GM18861 (cell line): ENCODE data around the gene OXLD1.
A peak's percentile ranks its signal among the peaks of the same experiment; 100 is the strongest.
"Not testable (repeated sequence)": the region's sequence is repeated elsewhere in the genome, so short reads cannot be mapped to it uniquely, and the experiment has no call there.

Experiments
- ATAC-seq: cut with Tn5 transposase; IDR thresholded peaks from one replicate; pipeline ENCODE4 v1.9.1; 2021; ENCODE audit not compliant: unreplicated experiment

OXLD1 gene

DNA sequence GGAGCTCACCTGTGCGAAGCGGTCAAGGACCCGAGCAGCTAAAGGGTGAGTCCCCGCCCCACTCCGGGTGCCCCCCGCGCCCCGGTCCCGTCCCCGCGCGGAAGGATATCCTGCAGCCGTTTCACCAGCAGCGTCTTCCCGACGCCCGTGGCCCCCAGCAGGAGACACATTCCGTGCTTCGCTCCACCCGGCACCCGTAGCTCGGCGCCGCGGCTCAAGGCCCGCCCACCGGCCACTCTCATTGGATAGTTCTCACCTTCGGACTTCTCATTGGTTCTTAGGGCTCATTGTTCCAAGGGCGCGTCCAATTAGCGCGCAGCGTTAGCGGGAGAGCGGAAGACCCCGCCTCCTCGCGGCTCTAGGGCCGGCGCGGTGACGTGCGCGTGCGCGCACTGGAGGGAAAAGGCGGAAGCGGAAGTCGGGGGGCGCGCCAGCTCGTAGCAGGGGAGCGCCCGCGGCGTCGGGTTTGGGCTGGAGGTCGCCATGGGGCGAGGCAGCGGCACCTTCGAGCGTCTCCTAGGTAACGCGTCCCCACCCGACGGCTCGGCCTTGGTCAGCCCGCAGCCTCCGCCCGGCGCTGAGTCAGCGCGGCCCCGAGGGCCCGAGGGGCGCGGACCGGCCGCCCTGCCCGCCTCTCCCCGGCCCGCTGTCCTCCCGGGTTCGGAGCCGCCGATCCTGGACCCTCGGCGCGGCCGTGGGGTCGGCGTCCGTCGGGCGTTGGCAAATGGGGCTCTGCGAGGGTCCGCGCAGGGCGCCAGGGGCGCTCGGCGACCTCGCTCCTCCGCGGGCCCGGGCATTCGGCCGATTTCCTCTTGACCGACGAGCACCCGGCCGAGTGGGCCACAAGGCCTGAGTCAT lies 17.4 kb upstream of the OXLD1 start, which contains the start of the genes ARL16 and HGS:
ARL16 (minus strand) TSS at position 214 of the 858 bp plus-strand sequence; CDS start at position 170, 44 bp downstream.
HGS (plus strand) TSS at position 428 of the 858 bp plus-strand sequence; CDS start at position 484, 56 bp downstream.
- peak; percentile 90 for ATAC-seq

DNA sequence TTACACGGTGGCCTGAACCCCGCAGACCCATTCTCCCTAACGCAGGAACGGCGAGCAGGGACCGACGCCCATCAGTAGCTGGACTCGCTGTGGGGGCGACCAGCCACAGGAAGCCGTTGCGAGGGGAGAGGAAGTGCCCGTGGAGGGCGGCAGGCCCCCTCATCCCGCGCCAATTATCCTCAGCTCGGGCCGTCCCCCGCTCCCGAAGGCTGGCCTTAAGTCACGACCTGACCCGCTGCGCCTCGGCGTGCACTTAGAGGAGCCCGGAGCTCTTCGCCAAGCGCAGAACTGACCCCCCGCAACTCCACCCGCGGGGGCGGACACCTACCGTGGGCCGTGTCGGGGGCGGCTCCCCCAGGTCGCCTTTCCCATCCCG lies 16.8 kb upstream of the OXLD1 start:
- ATAC-seq, result peak; percentile 1

DNA sequence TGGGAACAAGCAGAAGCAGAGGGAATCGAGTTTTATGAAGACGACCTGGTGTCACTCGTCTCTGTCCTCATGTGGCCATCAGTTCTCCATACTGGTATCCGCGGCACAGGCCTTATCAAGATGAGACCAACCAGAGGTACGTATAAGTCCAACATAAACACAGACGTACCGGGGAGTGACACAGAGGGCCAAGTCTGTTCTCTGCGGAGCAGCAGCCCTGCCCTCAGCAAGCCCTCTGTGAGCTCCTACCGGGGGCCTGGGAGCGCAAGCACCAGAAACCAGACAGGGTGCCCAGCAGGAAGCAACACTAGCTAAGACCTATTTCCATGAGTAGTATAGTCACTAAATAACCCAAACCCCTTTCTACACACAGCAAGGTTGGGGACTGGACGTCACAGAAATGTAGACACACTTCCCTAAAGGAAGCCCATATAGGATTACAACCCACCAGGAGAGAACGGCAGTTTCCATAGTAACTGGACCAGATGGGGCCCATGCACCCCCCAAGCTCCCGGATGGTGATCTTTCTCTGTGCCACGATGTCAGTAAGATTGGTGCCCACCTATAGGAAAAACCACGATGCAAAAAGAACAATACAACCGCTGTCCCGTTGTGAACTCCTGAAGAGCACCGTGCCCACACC lies 16.3 kb upstream of the OXLD1 start:
- no peak for ATAC-seq

DNA sequence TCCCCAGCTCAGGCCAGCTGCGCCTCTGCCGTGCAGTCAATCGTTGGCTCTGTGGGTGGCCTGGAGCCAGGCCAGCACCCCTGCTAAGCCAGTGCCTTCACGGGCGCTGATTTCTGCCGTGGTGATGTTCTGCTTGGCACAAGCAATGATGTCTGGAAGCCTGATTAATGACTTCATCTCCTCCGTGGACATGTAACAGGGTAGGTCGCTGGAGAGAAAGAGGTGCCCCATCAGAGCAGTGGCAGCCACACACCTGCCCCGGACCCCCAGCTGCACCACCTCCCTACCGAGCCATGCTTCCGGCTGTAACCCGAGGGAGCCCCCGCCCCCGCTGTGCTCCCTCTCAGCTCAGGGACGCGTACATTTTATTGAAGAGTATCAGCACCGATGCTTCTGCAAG lies 15.3 kb upstream of the OXLD1 start:
- ATAC-seq, result no peak

DNA sequence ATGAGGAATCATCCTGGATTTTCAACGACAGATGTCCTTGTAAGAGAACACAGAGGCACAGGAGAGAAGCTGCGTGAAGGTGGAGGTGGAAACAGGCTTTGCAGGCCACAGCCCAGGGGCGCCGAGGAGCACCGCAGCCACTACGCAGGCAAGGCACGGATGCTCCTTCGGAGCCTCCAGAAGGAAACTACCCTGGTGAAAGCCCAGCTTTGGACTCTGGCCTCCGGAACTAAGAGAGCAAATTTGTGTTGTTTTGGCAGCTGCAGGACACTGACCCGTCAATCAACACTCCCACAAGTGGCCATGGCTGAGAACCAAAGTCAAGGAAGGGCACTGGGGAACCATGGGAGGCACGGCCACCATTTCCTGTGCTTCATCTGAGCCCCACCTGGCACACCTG lies 13.7 kb upstream of the OXLD1 start:
- ATAC-seq, result no peak

DNA sequence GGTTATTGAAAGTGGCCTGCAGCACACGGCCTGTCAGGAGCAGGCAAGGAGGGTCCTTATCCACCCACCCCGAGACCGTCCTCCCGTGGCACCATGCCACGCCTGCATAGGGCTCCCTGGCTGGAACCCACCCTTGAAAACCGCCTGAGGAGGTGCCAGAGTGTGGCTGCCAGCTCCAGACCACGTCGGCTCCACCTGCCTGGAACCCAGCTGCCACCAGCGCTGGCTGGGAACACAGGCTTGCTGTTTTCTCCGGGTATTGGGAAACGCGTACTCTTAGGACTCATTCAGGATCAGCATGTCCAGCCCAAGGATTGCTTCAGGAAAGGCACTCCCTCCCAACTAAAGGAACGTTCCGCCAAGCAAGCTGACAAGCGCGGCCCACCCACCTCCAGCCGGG lies 10.5 kb upstream of the OXLD1 start:
- no peak for ATAC-seq

DNA sequence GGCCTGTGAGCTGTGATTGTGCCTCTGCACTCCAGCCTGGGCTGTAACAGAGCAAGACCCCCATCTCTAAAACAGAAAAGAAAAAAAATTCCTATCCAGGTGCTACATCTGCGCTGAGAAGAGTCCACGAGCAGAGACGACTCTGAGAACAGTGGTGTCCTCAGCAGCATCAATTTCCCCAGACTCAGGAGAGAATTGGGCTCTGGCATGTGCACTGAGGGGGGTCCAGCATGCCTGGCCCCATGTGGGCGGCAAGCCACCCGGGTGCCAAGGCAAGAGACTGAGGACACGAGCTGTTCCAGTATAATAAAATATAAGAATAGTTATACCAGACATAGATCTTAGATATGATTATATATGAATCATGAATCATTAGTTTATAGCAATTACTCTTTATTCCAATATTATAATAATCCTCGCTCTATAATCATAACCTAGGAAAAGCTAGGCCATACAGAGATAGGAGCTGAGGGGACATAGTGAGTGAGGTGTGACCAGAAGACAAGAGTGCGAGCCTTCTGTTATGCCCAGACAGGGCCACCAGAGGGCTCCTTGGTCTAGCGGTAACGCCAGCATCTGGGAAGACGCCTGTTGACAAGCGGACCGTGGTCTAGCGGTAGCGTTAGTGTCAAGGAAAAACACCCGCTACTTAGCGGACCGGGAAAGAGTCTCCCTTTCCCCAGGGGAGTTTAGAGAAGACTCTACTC lies 9.3 kb upstream of the OXLD1 start:
- ATAC-seq, result not testable (repeated sequence)

DNA sequence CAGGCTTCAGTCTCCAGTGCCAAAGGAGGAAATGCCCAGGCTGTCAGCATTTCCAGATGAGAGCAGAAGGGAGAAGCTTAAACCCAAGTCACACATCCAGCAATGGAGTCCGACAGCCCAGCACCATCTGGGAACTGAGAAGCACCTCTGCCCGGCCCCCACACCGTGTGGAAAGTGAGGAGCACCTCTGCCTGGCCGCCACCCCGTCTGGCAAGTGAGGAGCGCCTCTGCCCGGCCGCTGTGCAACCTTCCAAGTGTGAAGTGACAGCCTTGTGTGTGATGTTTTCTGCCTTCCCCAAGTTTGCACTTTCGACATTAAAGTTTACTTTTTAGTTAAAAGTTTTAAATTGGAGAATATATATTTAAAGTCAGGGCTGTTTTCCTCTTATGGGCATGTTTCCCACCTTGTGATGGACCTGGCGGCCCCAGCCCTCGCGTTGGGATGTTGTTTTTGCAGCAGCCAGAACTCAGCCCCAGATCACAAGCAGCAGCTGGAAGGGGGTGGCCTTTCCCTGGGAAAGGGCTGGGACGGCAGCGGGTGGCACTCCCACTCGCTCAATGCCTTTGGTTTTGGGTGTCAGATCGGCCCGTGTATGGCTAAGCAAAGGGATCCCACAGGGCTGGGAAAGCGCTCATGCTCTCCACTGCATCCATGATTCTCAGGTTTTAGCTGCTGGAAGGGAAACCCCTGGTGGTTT lies 7.3 kb upstream of the OXLD1 start:
- no peak for ATAC-seq

DNA sequence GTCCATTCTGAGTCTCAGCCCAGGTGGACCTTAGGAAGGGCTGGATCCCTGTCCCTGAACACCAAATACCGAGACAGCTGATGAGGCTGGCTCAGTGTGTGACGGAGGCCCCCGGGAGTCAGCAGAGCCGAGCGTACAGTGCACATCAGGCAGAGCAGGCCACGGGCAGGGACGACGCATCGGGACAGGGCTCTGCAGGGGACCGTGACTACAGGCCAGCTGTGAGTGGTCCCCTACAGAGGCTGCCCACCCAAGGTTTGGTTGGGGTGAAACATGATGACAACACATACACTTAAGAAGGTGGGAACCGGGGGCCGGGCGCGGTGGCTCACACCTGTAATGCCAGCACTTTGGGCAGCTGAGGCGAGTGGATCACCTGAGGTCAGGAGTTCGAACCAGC lies 6.5 kb upstream of the OXLD1 start:
- ATAC-seq, result no peak

DNA sequence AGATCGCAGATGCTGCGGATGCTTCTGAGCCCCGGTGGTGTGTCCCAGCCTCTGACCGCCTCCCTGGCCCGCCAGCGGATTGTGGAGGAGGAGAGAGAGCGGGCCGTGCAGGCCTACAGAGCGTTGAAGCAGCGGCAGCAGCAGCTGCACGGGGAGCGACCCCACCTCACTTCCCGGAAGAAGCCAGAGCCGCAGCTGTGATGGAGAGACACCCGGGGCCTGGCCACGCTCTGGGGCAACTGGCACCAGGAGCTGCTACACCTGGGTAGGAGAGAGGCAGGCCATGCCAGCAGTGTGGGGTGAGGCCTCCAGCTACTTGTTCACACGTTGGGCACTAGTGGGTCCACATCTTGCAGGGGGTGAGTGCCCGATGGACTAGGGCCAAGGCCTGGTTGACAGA lies 6.1 kb upstream of the OXLD1 start:
- ATAC-seq, result no peak

DNA sequence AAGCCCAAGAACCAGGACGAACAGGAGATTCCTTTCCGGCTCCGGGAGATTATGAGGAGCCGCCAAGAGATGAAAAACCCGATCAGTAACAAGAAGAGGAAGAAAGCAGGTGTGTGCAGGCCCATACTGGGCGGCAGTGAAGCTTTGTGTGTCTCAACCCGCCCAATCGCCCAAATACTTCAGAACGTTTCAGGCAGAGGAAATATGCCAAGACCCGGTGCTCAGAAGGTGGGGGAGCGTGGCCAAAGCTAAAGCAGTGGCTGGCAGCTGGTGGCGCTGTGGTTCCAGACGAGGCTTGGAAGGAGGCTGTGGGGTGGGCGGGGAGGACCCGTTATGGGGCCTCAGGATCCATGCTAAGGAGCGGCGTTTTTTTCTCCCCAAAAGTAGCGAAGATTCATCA lies 1.3 kb upstream of the OXLD1 start:
- ATAC-seq, result no peak

DNA sequence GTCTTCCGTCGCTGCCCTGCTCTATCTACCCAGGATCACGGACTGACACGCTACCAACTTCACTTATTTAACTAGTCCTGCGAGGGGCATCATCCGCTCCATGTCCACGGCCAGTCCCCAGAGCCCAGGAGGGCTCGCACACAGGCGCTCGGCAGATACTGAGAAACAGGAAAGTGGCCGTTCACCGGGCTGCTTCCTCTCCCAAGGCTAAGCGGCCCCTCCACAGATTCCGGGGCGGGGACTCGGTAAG lies 388 bp downstream of the OXLD1 start:
- no peak for ATAC-seq

DNA sequence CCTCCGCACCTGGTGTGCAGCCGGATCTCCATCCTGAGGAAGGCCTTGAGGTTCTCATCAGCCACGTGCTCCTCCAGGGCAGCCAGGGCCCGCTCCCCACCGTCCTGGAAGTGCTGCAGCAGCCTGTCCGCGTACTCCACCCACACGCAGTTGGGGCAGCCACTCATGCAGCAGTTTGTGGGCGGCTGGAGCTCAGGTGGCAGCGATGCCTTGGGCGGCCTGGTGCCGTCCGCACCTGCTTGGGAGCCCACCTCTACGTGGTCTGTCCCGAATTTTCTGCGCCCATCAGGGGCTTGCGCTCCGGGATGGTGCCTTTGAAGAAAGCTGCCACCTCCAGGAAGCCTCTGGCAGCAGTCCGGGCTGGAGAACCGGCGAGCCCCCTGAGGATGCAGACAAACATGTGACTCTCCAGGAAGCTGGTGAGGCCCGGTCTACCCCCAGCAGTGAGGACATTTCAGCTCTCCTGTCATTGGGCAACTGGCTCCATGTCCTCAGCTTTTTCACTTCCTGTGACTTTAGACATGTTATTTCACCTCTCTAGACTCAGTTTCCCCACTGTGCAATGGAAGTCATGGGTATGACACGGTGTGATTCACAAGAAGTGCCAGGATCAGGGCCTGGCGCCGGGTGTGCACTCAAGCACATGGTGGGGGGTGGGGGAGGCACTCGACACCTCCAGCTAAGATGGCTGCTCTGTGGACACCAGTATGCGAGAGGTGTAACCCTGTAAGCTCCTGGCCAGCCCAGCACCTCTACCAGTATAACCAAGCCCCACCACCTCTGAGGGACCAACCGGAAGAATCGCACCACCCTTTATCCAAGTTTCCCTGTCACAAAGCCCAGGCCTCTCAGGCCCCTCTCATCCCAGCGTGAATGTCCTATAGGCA lies 957 bp downstream of the OXLD1 start:
- no peak for ATAC-seq

DNA sequence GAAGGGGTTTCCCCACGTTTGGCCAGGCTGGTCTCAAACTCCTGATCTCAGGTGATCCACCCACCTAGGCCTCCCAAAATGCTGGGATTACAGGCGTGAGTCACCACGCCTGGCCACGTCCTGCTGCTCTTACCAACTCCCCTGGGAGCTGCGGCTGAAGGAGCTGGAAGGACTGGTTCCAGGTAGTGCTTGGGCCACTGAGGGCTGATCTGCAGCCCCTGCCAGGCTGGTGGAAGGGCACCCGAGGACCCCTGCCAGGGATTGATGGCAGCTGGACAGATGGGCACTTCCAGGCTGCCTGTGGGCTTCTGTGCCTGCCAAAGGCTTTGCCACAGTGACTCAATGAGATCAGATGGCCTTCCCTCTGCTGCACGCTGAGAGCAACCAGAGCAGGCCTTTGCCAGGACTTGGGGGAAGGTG lies 2.3 kb downstream of the OXLD1 start:
- no peak for ATAC-seq

DNA sequence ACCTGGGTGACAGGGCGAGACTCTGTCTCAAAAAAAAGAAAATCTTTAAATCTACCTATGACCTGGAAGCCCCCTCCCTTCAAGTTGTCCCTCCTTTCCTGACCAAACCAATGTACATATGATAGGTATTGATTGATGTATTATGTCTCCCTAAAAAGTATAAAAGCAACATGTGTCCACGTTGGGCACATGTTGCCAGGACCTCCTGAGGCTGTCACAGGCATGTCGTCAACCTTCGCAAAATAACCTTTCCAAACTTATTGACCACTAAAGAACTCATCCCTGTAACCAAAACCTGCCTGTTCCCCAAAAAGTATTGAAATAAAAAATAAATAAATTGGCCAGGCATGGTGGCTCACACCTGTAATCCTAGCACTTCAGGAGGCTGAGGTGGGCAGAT lies 4.4 kb downstream of the OXLD1 start:
- no peak for ATAC-seq

DNA sequence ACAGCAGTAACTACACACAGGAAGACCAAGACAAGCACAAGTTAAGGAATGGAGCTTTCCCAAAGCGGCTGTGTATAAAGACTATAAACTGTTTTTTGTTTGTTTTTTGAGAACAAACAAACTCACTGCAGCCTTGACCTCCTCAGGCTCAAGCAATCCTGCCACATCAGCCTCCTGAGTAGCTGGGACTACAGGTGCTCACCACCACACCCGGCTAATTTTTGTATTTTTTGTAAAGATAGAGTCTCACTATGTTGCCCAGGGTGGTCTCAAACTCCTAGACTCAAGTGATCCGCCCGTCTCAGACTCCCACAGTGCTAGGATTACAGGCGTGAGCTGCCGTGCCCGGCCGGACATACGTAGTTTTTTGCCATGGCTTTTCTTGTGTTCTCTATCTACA lies 6.0 kb downstream of the OXLD1 start:
- no peak for ATAC-seq

DNA sequence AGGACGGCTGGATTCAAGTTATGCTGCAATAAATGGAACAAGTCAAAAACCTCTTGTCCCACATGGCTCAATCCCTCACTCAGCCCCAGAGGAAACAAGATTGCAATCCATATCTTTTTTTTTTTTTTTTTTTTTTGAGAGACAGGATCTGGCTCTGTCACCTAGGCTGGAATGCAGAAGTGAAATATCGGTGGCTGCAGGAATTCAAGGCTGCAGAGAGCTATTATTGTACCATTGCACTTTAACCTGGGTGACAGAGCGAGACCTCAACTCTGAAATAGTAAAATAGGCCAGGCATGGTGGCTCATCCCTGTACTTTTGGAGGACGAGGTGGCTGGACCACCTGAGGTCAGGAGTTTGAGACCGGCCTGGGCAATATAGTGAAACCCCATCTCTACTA lies 7.4 kb downstream of the OXLD1 start:
- no peak for ATAC-seq

DNA sequence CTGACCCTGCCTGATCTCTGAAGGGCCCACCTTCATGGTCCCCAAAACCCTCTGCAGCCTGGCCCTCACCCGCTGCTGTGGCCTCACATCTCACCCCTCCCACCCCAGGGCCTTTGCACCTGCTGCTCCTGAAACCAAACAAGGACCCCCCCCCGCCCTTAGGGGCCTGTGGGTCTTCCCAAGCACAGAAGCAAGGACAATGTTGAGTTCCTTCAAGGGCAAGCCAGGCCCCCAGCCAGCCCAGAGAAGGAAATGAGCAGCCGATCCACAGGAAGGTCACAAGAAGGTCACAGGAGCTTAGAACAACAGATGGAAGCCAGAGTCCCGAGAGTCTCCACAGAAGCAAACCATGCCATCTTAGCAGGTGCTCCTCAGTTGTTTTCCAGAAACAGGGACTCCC lies 9.6 kb downstream of the OXLD1 start:
- ATAC-seq, result no peak

DNA sequence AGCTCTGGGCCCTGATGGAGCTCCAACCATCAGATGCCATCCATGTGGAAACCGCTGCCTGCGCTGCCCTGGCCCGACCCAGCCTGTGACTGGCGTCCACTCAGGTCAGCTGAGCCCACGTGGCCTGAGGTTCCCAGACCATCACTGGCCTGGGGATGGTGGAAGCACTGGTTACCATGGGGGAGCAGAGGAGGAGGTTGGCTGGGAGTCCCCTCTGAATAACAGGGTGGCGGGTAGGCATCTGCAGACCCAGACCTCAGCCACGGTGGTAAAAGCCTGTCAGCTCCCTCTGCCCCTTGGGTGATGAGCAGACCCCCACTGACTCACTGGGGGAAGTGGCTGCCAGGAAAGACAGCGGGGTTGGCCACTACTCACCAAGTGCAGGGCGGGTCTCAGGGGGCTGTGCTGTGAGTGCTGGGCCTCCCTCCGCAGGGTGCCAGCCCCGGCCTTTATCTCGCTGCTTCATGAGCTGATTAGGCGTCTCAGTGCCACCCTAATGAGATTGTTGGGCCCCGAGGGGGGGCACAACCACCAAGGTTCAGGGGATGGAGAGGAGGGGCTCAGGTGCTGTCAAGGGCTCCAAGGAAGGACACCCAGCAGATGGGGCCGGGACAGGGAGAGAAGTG lies 10.2 kb downstream of the OXLD1 start, which contains the start of gene PDE6G:
PDE6G (minus strand) TSS at position 425 of the 626 bp plus-strand sequence. CDS start 3,237 bp downstream, outside the sequence.
- no peak for ATAC-seq
